Muscle layer of colon (tissue), 2 donors: ENCODE measurements around the gene HERPUD2.

ENCODE experiments used
- H3K27ac ChIP-seq: one replicate; pipeline ENCODE4 v1.7.0; 2013; ENCODE audit warnings: low read depth, mild to moderate bottlenecking, low read length, moderate library complexity
- H3K27me3 ChIP-seq, 2 donors: one replicate each; pipeline ENCODE4 v1.7.0; 2013; ENCODE audit warnings: low read length in 2 of 2, mild to moderate bottlenecking in 2 of 2; ENCODE audit not compliant: insufficient read depth in 2 of 2, control insufficient read depth in 1 of 2
- H3K36me3 ChIP-seq: one replicate; pipeline ENCODE4 v1.7.0; 2013; ENCODE audit warnings: mild to moderate bottlenecking, low read length; ENCODE audit not compliant: insufficient read depth
- H3K4me1 ChIP-seq: one replicate; pipeline ENCODE4 v1.7.0; 2013; ENCODE audit warnings: mild to moderate bottlenecking, low read length; ENCODE audit not compliant: insufficient read depth
- H3K4me3 ChIP-seq, 2 donors: one replicate each; pipeline ENCODE4 v1.7.0; 2013; ENCODE audit warnings: low read length in 2 of 2, low read depth in 1 of 2, mild to moderate bottlenecking in 1 of 2, moderate library complexity in 1 of 2
- H3K9ac ChIP-seq: one replicate; pipeline ENCODE4 v1.7.0; 2013; ENCODE audit warnings: low read length
- H3K9me3 ChIP-seq: one replicate; pipeline ENCODE4 v1.7.0; 2013; ENCODE audit warnings: mild to moderate bottlenecking, low read length
- donor health status: abdominal sarcoma.
- donor health status: Adenocarcinoma of cecum.

HERPUD2 gene

GRCh38 chr7:35645691-35646090 is 49.2 kb downstream of the HERPUD2 start:
- no peak overlapping the region for H3K27ac ChIP-seq

GRCh38 chr7:35630024-35630972 is 64.6 kb downstream of the HERPUD2 start:
- Histone ChIP-seq H3K9ac (no peak overlapping the region), H3K4me1 (no peaks in the 10 kb centered on the region), H3K4me3 (no peak overlapping the region), H3K36me3 (peaks cover 26% of the 10 kb centered on the region), H3K27ac (no peak overlapping the region), H3K9me3 (no peaks in the 10 kb centered on the region), H3K27me3 (no peaks in the 10 kb centered on the region)

More at GRCh38 chr7:35645691-35646090, 49.2 kb downstream of the HERPUD2 start:
- no peak overlapping the region for H3K9ac ChIP-seq
- peaks cover 30% of the 10 kb centered on the region for H3K4me1 ChIP-seq
- peaks cover 3% of the 10 kb centered on the region for H3K36me3 ChIP-seq
- H3K4me3 ChIP-seq = no peak overlapping the region
- H3K27me3 ChIP-seq = no peaks in the 10 kb centered on the region
- no peaks in the 10 kb centered on the region for H3K9me3 ChIP-seq

GRCh38 chr7:35624299-35625186 is 70.4 kb downstream of the HERPUD2 start:
- Histone ChIP-seq H3K9me3 (no peaks in the 10 kb centered on the region), H3K27me3 (no peaks in the 10 kb centered on the region), H3K9ac (no peak overlapping the region), H3K36me3 (peaks cover 7% of the 10 kb centered on the region), H3K4me1 (no peaks in the 10 kb centered on the region), H3K27ac (no peak overlapping the region), H3K4me3 (no peak overlapping the region)

- Histone ChIP-seq H3K4me1 (no peaks in the 10 kb centered on the region), H3K9ac (no peak overlapping the region), H3K9me3 (no peaks in the 10 kb centered on the region), H3K27ac (no peak overlapping the region), H3K4me3 (no peak overlapping the region), H3K36me3 (peaks cover 7% of the 10 kb centered on the region), H3K27me3 (no peaks in the 10 kb centered on the region)
Measured at GRCh38 chr7:35623381-35623780, 71.6 kb downstream of the HERPUD2 start.

- no peaks in the 10 kb centered on the region for H3K9me3 ChIP-seq
- peaks cover 10% of the 10 kb centered on the region for H3K4me1 ChIP-seq
- H3K9ac ChIP-seq = no peak overlapping the region
- H3K27me3 ChIP-seq = no peaks in the 10 kb centered on the region
- no peak overlapping the region for H3K27ac ChIP-seq
- H3K4me3 ChIP-seq = no peak overlapping the region
- no peaks in the 10 kb centered on the region for H3K36me3 ChIP-seq
Measured at GRCh38 chr7:35619863-35620262, 75.1 kb downstream of the HERPUD2 start.

- Histone ChIP-seq H3K9me3 (no peaks in the 10 kb centered on the region), H3K4me1 (peaks cover 15% of the 10 kb centered on the region), H3K36me3 (no peaks in the 10 kb centered on the region), H3K27ac (no peak overlapping the region), H3K4me3 (no peak overlapping the region), H3K9ac (no peak overlapping the region), H3K27me3 (no peaks in the 10 kb centered on the region)
Measured at GRCh38 chr7:35617041-35617440, 77.9 kb downstream of the HERPUD2 start.

GRCh38 chr7:35613150-35613549 is 81.8 kb downstream of the HERPUD2 start:
- H3K4me3 ChIP-seq = no peak overlapping the region
- H3K9me3 ChIP-seq = no peaks in the 10 kb centered on the region
- no peaks in the 10 kb centered on the region for H3K36me3 ChIP-seq
- H3K27ac ChIP-seq = no peak overlapping the region
- no peaks in the 10 kb centered on the region for H3K27me3 ChIP-seq
- H3K4me1 ChIP-seq = peaks cover 15% of the 10 kb centered on the region
- H3K9ac ChIP-seq = no peak overlapping the region

GRCh38 chr7:35605760-35606159 is 89.2 kb downstream of the HERPUD2 start:
- no peak overlapping the region for H3K9ac ChIP-seq
- no peak overlapping the region for H3K27ac ChIP-seq
- no peaks in the 10 kb centered on the region for H3K4me1 ChIP-seq
- H3K27me3 ChIP-seq = no peaks in the 10 kb centered on the region
- H3K4me3 ChIP-seq = no peak overlapping the region
- H3K36me3 ChIP-seq = no peaks in the 10 kb centered on the region
- H3K9me3 ChIP-seq = no peaks in the 10 kb centered on the region

GRCh38 chr7:35604595-35604994 is 90.3 kb downstream of the HERPUD2 start:
- Histone ChIP-seq H3K27ac (no peak overlapping the region), H3K4me3 (no peak overlapping the region), H3K27me3 (no peaks in the 10 kb centered on the region), H3K36me3 (no peaks in the 10 kb centered on the region), H3K9me3 (no peaks in the 10 kb centered on the region), H3K4me1 (no peaks in the 10 kb centered on the region), H3K9ac (no peak overlapping the region)

GRCh38 chr7:35599645-35600044 is 95.3 kb downstream of the HERPUD2 start:
- H3K9ac ChIP-seq = no peak overlapping the region
- no peaks in the 10 kb centered on the region for H3K4me1 ChIP-seq
- H3K4me3 ChIP-seq = no peak overlapping the region
- no peaks in the 10 kb centered on the region for H3K27me3 ChIP-seq
- H3K36me3 ChIP-seq = no peaks in the 10 kb centered on the region
- H3K27ac ChIP-seq = no peak overlapping the region
- H3K9me3 ChIP-seq = no peaks in the 10 kb centered on the region

- Histone ChIP-seq H3K4me1 (no peaks in the 10 kb centered on the region), H3K9me3 (no peaks in the 10 kb centered on the region), H3K36me3 (no peaks in the 10 kb centered on the region), H3K27me3 (no peaks in the 10 kb centered on the region), H3K9ac (no peak overlapping the region), H3K4me3 (no peak overlapping the region), H3K27ac (no peak overlapping the region)
Measured at GRCh38 chr7:35599061-35599460, 95.9 kb downstream of the HERPUD2 start.
